ENCODE data around the gene ANKRD63.
A peak's percentile ranks its signal among the peaks of the same experiment; 100 is the strongest.

Gene ANKRD63

GRCh38 chr15:40243126-40243810, 39.6 kb downstream of the ANKRD63 start:
- Histone ChIP-seq H3K4me3 (no peak overlapping the region), H3K27ac (no peak overlapping the region)
- TF ChIP-seq CTCF (IDR thresholded peaks at IDR 0.05) = no peak
- DNase-seq (ENCODE audit: low spot score) = no peak

- H3K4me3 ChIP-seq = no peak overlapping the region
- no peak overlapping the region for H3K27ac ChIP-seq
- peak; percentile 49 for DNase-seq (ENCODE audit: low spot score)
- TF ChIP-seq CTCF (IDR thresholded peaks at IDR 0.05) = no peak
Measured at GRCh38 chr15:40242601-40243000, 40.3 kb downstream of the ANKRD63 start.

- no peak overlapping the region for H3K27ac ChIP-seq
- H3K4me3 ChIP-seq = no peak overlapping the region
- no peak for TF ChIP-seq CTCF (IDR thresholded peaks at IDR 0.05)
- peak; percentile 66 for DNase-seq (ENCODE audit: low spot score)
Measured at GRCh38 chr15:40242213-40242599, 40.7 kb downstream of the ANKRD63 start.

- DNase-seq (ENCODE audit: low spot score) = peak; percentile 65
- H3K4me3 ChIP-seq = no peak overlapping the region
- TF ChIP-seq CTCF (IDR thresholded peaks at IDR 0.05) = no peak
- no peak overlapping the region for H3K27ac ChIP-seq
Measured at GRCh38 chr15:40241269-40242212, 41.3 kb downstream of the ANKRD63 start.

GRCh38 chr15:40240619-40241221, 42.1 kb downstream of the ANKRD63 start:
- Histone ChIP-seq H3K27ac (no peak overlapping the region), H3K4me3 (no peak overlapping the region)
- no peak for TF ChIP-seq CTCF (IDR thresholded peaks at IDR 0.05)
- peak; percentile 64 for DNase-seq (ENCODE audit: low spot score)

- Histone ChIP-seq H3K4me3 (no peak overlapping the region), H3K27ac (no peak overlapping the region)
- no peak for TF ChIP-seq CTCF (IDR thresholded peaks at IDR 0.05)
- DNase-seq (ENCODE audit: low spot score) = peak; percentile 68
Measured at GRCh38 chr15:40239693-40240618, 42.9 kb downstream of the ANKRD63 start.

All from coronary artery (tissue), 2 donors.